ENCODE data around the gene AARS2. TPM values are rescaled to one million over a fixed set of nuclear protein-coding genes. Genes with fewer than 3 reads are reported as not detected.

The AARS2 gene
- total RNA-seq, 1 donor from 2014 or later, result 28.8 TPM

DNA sequence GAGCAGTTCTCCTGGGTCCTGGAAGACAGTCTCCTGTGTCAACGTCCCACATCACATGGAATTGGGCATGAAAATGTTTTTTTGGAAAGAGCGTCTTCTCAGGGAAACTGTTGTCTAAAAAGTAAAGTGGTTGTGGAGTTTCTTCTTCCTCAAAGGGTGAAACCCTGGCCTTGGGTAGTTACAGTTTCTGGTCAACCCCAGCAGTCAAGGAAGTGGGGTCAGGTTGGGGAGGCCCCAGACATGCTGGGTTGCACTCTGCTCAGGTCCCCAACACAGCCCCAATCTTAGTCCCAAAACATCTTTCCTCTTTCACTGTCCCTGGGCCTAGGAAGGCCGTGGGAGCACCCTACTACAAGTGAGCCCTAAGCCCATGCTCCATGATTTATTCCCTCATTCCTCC lies 46.8 kb downstream of the AARS2 start:
- H3K4me3 Mint-ChIP-seq (ENCODE audit: low read depth), result peak overlapping the region; percentile 50
- H3K4me1 Mint-ChIP-seq (ENCODE audit: low read depth), result peaks cover 14% of the 10 kb centered on the region
- TF ChIP-seq, protein P1, sequence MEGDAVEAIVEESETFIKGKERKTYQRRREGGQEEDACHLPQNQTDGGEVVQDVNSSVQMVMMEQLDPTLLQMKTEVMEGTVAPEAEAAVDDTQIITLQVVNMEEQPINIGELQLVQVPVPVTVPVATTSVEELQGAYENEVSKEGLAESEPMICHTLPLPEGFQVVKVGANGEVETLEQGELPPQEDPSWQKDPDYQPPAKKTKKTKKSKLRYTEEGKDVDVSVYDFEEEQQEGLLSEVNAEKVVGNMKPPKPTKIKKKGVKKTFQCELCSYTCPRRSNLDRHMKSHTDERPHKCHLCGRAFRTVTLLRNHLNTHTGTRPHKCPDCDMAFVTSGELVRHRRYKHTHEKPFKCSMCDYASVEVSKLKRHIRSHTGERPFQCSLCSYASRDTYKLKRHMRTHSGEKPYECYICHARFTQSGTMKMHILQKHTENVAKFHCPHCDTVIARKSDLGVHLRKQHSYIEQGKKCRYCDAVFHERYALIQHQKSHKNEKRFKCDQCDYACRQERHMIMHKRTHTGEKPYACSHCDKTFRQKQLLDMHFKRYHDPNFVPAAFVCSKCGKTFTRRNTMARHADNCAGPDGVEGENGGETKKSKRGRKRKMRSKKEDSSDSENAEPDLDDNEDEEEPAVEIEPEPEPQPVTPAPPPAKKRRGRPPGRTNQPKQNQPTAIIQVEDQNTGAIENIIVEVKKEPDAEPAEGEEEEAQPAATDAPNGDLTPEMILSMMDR (IDR thresholded peaks at IDR 0.05; ENCODE audit: unreplicated experiment), result no peak

DNA sequence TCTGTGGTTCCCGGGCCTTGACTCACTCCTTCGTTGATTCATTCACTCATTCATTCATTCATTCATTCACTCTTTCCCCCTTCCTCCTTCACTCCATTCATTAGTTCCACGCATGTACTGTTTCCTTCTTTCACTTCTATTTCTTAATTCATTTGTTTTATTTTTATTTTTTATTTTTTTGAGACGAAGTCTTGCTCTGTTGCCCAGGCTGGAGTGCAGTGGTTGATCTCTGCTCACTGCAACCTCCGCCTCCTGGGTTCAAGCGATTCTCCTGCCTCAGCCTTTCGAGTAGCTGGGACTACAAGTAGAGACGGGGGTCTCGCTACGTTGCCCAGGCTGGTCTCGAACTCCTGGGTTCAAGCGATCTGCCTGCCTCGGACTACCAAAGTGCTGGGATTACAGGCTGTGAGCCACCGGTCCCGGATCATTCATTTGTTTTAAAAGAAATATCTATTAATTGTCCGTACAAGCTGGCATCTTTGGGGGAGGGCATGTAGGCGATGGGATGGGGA lies 47.4 kb downstream of the AARS2 start:
- no peaks in the 10 kb centered on the region for H3K9me3 Mint-ChIP-seq (ENCODE audit: low read depth)
- H3K27ac Mint-ChIP-seq, result no peak overlapping the region
- no peak for DNase-seq (ENCODE audit: low spot score, unreplicated experiment)
- H3K27me3 Mint-ChIP-seq, result peaks cover 30% of the 10 kb centered on the region
- TF ChIP-seq, protein P1 (IDR thresholded peaks at IDR 0.05; ENCODE audit: unreplicated experiment), result no peak
- peaks cover 14% of the 10 kb centered on the region for H3K4me1 Mint-ChIP-seq (ENCODE audit: low read depth)
- H3K4me3 Mint-ChIP-seq (ENCODE audit: low read depth), result peak overlapping the region; percentile 70
- H3K36me3 Mint-ChIP-seq (ENCODE audit: insufficient read depth), result peaks cover 2% of the 10 kb centered on the region

More for the DNA sequence above, 46.8 kb downstream of the AARS2 start:
- H3K27me3 Mint-ChIP-seq, result peaks cover 33% of the 10 kb centered on the region
- no peak overlapping the region for H3K27ac Mint-ChIP-seq
- no peaks in the 10 kb centered on the region for H3K36me3 Mint-ChIP-seq (ENCODE audit: insufficient read depth)
- DNase-seq (ENCODE audit: low spot score, unreplicated experiment), result no peak
- no peaks in the 10 kb centered on the region for H3K9me3 Mint-ChIP-seq (ENCODE audit: low read depth)

DNA sequence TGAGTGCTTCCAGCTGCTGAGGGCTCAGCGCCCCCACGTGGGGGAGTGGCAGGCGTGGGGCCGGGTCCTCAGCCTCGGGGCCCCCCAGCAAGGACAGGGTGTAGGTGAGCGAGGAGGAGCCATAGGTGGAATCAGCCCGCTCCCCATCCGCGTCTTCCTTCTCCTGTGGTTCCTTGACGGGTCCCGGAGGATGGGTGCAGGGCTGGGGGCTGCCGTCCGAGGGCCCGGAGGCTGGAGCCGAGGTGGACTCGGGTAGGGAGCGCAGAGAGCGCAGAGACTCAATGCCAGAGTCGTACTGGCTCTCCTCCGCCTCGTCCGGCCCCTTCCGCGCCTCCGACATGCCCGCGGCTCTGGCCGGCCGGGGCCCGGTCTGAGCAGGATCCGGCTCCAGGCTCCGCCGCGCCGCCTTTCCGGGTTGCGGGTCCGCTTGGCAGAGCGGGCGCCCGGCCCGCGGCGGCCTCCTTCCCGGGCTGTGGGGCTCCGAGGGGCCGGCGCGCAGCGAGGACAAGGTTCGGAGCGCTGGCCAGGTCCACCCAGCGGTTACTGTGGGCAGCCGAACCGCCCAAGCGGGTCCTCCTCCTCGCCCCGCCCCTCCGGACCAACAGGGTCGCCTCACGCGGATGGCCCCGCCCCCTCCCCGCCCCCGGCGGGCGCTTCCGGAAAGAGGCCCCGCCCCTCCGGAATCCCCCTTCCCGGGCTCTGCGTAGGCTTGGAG lies 48.0 kb downstream of the AARS2 start, which contains the start of gene NFKBIE:
Gene NFKBIE (minus strand): TSS at position 545 of the 715 bp plus-strand sequence. CDS start 205 bp downstream, at position 340.
- TF ChIP-seq, protein P1 (IDR thresholded peaks at IDR 0.05; ENCODE audit: unreplicated experiment), result peak; percentile 35
- Mint-ChIP-seq H3K9me3 (ENCODE audit: low read depth) (no peaks in the 10 kb centered on the region), H3K4me3 (ENCODE audit: low read depth) (peak within 1 kb of the TSS; percentile 85), H3K27me3 (peaks cover 30% of the 10 kb centered on the region), H3K4me1 (ENCODE audit: low read depth) (peaks cover 14% of the 10 kb centered on the region), H3K36me3 (ENCODE audit: insufficient read depth) (peaks cover 2% of the 10 kb centered on the region), H3K27ac (peak within 1 kb of the TSS; percentile 62)
- peak; percentile 90 for DNase-seq (ENCODE audit: low spot score, unreplicated experiment)

DNA sequence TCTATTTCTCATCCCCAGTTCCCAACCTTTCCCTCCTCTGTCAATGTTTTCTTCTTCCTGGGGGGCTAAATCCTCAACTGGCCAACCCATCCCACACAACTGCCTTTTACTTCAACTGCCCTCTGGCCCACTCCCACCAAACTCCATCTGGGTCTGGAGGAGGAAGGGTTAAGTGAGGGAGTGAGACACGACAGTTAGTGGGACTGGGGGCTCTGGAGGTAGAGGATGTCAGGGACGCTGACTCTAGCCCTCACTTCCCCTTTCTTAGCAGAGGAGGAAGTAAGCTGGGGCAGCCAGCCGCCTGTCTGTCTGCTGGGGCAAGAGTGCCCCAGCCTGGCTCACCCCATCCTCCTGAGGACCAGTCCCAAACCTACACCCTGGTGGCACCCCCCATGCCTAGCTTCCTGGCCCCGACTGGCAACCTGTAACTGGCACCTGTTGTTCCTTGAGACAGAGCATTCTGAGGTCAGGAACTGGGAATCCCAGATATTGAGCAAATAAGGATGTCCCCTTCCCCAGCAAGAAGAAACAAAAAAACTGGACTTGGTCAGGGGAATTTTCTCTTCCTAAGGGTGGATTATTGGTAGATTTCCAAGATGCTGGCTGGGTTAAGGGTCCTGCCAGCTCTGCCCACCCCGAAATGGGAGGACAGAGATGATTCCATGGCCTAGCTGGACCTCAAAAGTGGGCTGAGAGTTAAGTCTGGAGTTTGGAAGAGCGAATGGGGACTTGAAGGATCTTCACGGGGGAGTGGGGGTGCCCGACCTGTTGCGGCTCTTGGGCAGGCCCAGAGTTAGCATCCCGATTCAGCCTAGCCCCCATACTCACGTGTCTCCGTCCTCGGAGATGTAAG lies 48.8 kb downstream of the AARS2 start:
- no peak for DNase-seq (ENCODE audit: low spot score, unreplicated experiment)
- H3K9me3 Mint-ChIP-seq (ENCODE audit: low read depth), result no peaks in the 10 kb centered on the region
- peaks cover 2% of the 10 kb centered on the region for H3K36me3 Mint-ChIP-seq (ENCODE audit: insufficient read depth)
- peak overlapping the region; percentile 62 for H3K27ac Mint-ChIP-seq
- H3K4me1 Mint-ChIP-seq (ENCODE audit: low read depth), result peaks cover 14% of the 10 kb centered on the region
- TF ChIP-seq, protein P1 (IDR thresholded peaks at IDR 0.05; ENCODE audit: unreplicated experiment), result no peak
- H3K27me3 Mint-ChIP-seq, result peaks cover 22% of the 10 kb centered on the region
- peak overlapping the region; percentile 85 for H3K4me3 Mint-ChIP-seq (ENCODE audit: low read depth)
